Measurements from ENCODE around the gene GBX2.

- TF ChIP-seq CTCF (IDR thresholded peaks at IDR 0.05; ENCODE audit: poor library complexity) (no peak), EZH2phosphoT487 (IDR thresholded peaks at IDR 0.05; ENCODE audit: low read depth, severe bottlenecking, unreplicated experiment) (no peak)
Measured at GRCh38 chr2:236161531-236161930, 6.7 kb downstream of the GBX2 start.

All from hepatocyte (in vitro differentiated cells).